Germinal center (tissue), 1 donor: ENCODE data around the gene ST7.
"Not testable (repeated sequence)": the region's sequence is repeated elsewhere in the genome, so short reads cannot be mapped to it uniquely, and the experiment has no call there.

Experiments used
- DNase-seq: peaks from one replicate; pipeline ENCODE4 v3.0.0; 2012; ENCODE audit warnings: mixed read lengths, low spot score

The ST7 gene

DNA sequence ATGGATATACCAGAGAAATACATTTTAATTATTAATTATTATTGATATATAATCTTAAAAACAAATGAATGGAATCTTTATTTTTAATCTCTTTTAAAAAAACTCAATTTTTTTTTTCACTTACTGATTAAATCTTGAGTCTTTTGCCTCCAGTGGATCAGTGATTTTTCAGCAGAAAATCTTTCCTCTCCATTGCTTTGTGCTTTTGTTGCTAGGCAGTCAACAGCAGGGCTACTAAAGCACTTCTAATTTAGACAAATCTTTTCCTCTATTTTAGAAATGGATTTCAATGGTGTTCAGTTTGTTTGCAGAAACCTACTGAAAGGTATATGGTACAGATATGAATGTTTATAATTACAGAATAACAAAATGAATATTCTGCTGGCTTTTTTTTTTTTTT is 143.6 kb downstream of the ST7 start:
- no peak for DNase-seq

DNA sequence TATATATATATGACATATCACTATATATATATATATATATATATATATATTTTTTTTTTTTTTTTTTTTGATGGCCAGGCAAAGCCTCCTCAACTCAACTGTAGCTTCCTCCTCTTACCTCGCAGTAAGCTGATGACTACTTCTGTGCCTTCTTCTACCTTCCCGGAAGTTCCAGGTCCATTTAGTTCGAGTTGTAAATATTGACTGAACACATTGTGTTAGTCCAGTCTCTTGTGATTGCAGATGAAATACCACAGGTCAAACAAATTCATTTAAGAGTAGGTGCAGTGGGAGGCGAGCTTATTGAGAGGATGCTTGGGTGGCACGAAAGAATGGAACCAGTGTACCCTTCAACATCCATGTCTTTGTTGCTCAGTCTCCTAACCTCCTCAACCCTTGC is 144.6 kb downstream of the ST7 start:
- no peak for DNase-seq

DNA sequence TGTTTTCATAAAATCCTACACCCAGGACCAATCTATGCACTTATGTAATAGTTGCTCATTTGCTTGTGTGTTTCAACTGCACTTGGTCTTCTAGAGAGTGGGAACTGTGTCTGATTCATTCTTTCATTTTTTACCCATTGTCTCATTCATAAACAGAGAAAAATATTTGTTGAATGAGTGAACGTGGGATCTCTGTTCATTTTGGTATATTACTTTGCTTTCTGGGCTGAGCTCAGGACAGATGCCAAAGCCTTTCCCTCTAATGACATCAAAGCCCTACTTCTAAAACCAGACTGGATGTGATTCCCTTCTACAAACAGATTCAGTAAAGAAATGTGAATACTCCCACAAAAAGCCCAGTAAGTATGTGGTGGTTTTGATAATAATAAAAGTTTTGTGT is 145.2 kb downstream of the ST7 start:
- no peak for DNase-seq

DNA sequence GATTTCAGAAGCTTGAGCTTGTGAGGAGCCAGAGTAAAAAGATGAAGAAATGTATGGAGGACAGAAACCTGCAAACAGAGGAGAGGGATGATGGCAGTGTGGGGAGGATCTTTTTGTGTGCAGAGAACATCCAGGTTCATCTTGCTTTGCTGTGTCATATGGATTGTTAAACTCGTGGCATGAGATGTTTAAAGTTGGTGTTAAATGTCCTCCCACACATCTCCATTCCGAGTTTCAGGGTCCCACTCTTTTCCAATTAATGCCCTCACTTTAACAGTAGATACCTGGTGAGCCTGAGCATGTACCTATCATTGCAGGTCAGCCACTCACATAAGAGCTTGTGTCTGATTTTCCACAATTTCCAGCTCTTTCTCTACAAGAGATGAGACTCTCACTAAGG is 147.7 kb downstream of the ST7 start:
- no peak for DNase-seq

- peak; percentile 22 for DNase-seq
These were observed 157.4 kb downstream of the ST7 start for GRCh38 chr7:117110480-117111315.

GRCh38 chr7:117111535-117111934 is 158.2 kb downstream of the ST7 start:
- DNase-seq, result no peak

- DNase-seq, result no peak
These were observed 159.3 kb downstream of the ST7 start for GRCh38 chr7:117112640-117113039.

- DNase-seq, result no peak
These were observed 160.6 kb downstream of the ST7 start for GRCh38 chr7:117113871-117114270.

DNA sequence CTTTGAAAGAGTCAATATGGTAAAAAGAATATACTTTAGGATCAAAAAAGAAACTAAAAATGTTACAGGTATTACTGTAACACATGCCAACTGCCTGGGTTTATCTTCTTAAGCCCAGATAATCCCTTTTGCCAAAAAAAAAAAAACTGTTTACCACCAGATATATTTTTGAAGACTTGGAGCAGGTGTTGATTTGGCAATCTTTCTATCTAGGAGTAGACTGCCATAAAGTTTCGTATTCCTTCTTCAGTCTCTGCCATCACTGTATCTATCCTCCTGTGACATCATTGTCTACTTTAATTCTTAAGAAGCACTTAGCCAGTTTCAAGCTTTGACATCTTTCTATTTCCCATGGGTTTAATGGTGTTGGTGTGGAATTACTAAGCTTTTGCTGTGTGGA is 161.0 kb downstream of the ST7 start:
- no peak for DNase-seq

GRCh38 chr7:117116211-117116610 is 162.9 kb downstream of the ST7 start:
- no peak for DNase-seq

- no peak for DNase-seq
These were observed 163.9 kb downstream of the ST7 start for GRCh38 chr7:117117172-117117571.

DNA sequence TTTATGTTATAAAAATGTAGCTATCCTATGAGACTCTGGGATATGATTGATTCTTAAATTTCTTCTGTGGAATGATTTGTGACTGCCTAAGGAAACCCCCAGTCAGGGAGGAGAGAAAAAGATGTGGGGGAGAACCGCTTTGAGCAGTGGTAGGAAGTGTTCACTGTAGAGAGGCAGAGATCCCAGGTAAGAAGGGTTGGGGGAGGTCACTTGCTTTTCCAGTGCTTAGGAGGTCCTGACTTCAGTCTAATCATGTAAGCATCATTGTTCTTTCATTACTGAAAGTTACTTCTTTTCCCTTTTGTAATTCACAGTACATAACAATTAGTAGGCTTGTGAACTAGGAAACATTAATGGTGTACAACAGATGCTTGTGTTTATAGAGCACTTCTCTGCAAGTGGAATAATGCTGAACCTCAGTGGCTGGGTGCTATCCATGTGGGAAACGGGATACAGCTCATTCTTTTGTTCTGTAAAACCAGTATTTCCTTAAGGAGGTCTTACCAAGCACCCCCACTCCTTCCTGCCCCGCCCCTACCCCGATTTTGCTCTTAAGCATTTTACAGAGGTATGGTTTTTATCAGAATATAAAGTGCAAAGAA is 165.4 kb downstream of the ST7 start:
- no peak for DNase-seq

- peak; percentile 21 for DNase-seq
These were observed 166.1 kb downstream of the ST7 start for GRCh38 chr7:117119192-117119924.

DNA sequence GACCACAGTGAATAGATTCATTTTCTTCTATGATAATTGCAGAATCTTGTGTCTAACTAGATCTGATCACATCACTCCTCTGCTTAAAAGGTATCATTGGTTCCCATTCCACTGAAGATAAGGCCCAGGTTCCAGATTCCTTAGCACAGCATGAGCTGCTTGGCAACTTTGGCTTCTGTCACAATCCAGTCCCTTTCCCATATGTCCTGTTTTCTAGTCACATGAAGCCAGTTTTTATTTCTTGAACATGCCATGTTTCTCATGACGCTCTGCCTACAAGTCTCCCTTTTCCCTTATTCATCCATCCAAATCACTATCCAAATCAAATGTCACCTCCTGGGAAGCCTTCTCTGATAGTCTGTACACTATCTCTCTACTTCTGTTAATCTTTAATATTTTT is 167.0 kb downstream of the ST7 start:
- DNase-seq, result not testable (repeated sequence)

DNA sequence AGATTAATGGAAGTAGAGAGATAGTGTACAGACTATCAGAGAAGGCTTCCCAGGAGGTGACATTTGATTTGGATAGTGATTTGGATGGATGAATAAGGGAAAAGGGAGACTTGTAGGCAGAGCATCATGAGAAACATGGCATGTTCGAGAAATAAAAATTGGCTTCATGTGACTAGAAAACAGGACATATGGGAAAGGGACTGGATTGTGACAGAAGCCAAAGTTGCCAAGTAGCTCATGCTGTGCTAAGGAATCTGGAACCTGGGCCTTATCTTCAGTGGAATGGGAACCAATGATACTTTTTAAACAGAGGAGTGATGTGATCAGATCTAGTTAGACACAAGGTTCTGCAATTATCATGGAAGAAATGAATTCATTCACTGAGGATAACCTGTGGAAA is 168.7 kb downstream of the ST7 start:
- not testable (repeated sequence) for DNase-seq

GRCh38 chr7:117122536-117122935 is 169.2 kb downstream of the ST7 start:
- DNase-seq, result no peak

DNA sequence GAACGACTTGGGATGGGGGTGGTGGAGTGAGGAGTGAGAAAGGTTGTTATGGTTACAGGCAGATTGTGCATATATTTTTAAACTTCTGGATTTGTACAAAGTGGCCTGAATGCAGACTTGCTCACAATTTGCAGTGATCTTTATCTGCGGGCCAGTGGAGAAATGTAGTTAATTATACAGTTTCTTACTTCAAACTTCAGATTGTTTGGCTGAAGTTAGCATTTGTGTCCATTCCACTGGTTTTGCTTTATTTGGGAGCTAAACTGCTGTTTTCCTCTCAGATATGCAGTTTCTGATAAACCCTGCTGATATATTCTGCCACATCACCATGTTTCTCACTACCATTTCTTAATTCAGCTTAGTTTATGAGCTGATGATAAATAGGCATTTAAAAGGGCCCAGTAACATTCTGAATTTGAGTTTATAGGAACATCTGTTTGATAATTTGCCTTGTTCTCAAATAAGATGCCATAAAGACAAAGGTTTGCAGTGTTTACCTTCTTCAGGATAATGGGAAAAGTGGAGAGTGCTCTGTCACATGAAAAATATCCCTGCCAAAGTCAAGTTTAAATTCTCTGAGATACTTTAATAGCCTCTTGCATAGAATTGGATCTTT is 170.1 kb downstream of the ST7 start:
- DNase-seq, result no peak

DNA sequence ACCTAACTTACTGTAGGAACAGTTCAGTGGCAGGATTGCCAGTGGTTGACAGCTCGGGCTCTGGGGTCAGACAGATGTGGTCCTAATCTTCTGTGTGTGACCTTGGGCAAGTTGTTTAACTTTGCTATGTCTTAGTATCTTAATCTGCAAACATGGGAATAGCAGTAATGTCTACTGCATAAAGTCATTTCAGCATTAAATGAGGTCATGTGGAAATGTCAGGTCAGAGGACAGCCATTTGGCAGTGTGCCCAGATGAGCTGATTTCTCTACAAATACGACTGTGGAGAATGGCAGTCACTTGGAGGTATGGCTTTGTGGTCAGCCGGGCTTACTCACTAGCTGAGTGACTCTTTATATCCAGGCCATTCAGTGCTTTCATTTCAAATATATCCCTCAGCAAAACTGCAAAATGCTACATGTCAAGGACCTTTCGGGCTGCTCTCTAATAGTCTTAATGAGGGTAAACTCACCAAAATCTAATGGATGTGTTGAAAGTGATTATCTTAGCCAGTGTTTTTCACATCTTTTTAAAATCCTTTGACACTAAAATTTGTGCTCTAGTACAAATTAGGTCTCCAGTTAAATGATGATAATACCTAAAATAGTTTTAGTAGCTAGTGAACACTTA is 171.4 kb downstream of the ST7 start:
- DNase-seq, result no peak

DNA sequence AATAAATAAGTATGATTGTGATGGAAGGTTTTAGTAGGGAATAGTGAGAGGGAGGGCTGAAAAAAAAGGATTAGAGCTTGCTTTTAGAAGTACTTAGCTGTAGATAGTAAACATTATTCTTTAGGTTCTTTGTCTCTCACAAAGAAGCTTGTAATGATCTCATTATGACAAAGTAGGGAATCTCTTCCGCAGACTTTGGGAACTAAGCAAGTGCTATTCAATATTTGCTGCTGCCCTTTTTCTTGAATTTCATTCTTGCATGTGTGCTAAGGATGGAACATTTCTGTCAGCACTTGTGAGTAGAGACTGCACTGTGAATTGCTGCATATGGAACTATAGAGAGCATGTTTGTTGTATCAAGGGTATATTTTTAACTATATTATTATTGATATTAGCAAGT is 173.4 kb downstream of the ST7 start:
- no peak for DNase-seq

DNA sequence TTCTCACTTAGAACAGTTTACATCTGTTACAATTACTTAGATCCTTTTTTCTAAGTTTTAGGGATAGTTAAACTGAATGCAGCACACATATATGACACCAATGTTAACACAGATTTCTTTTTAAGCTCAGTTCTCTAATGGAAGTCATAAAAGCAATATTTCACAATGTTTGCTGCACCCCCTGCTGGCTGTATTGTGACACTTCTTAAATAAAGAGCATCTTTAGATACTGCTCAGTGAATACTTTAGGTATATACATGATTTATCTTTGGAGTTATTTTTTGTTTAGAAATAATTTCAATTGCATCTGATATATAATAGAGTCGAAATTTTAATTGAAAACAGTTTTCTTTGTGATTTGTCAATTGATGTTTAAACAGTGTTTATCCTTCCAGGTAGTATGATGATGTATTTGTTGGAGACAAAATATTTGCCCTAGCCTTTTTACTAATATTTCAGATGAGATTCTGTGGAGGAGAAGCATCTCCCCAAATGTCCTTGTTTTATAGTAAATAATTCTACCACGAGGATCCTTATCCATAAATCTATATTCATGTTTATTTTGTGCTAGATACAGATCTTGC is 174.4 kb downstream of the ST7 start:
- peak; percentile 9 for DNase-seq

GRCh38 chr7:117129521-117129955 is 176.2 kb downstream of the ST7 start:
- no peak for DNase-seq

DNA sequence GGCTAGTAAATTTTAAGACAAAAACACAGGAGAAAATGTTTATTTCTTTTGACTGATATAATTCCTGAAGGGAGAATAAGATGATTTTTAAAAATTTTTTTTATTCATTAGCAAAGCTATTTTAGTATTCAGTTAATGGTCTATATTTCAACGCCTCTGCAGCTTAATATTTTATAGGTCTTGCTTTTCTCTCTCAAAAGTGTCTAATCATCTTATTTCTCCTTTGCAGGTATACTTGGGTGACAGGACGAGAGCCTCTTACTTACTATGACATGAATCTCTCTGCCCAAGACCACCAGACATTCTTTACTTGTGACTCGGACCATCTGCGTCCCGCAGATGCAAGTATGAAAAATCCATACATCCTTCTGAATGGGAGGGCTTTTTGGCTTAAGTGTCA is 177.0 kb downstream of the ST7 start:
- DNase-seq, result no peak
